K562 (cell line): ENCODE results near the gene KIT. TPM values are rescaled to one million over a fixed set of nuclear protein-coding genes. Genes with fewer than 3 reads are reported as not detected.

Source experiments
- ATAC-seq: fragments of 200-7000 bp; cut with Tn5 transposase; 3 replicates; pipeline ENCODE4 v1.9.1; 2020; ENCODE audit warnings: moderate library complexity
- BruUV-seq: library from RNA; stranded (reverse); fragments of 400-500 nt; replicated peaks from 2 replicates; lab custom pipeline; 2021; lab: Mats Ljungman, UMichigan
- CTCF ChIA-PET: fragments of 300-600 bp; formaldehyde crosslinking; extraction: SDS; loops from one replicate; lab custom pipeline; 2021; ENCODE audit warnings: low intra/inter-chr PET ratio; lab: Yijun Ruan, JAX
- POLR2A ChIA-PET: fragments of 300-600, 350-650 bp; sonication (Branson Sonifier 250); formaldehyde crosslinking; extraction: SDS; loops from one replicate; lab custom pipeline; 2021; ENCODE audit warnings: antibody characterized with exemption, inconsistent platforms; lab: Yijun Ruan, JAX
- DNase-seq, 4 experiments: peaks; one replicate each; pipeline versions ENCODE4 v3.0.0 to v3.0.0-alpha.2; 2011 to 2018; ENCODE audit warnings: low spot score in 3 of 4, mixed read lengths in 3 of 4; ENCODE audit errors: extremely low read depth in 1 of 4
- FAIRE-seq: peaks from 2 replicates; lab custom pipeline; 2011; peaks lifted over from hg19 to GRCh38; lab: Jason Lieb, UNC
- H2AFZ ChIP-seq: 2 replicates; pipeline ENCODE4 v1.6.0; 2011; ENCODE audit warnings: low read depth, low read length, control low read depth, inconsistent platforms
- H3K27ac ChIP-seq: fragments of 200-600 bp; 3 replicates; pipeline ENCODE4 v1.8.0; 2011; ENCODE audit warnings: low read depth, mild to moderate bottlenecking, control low read depth, inconsistent platforms, low read length, moderate library complexity, mixed read lengths; ENCODE audit errors: extremely low read depth
- H3K27me3 ChIP-seq, 2 experiments: fragments of 300-600 bp in 1 of 2; 2 replicates in 1 of 2; 3 replicates in 1 of 2; pipeline versions ENCODE4 v1.6.0 to v1.8.0; 2011; ENCODE audit warnings: inconsistent platforms in 2 of 2, low read length in 2 of 2, mild to moderate bottlenecking in 1 of 2, mixed read lengths in 1 of 2, moderate library complexity in 1 of 2; ENCODE audit not compliant: control insufficient read depth in 2 of 2, insufficient read depth in 2 of 2
- H3K36me3 ChIP-seq: fragments of 300-600 bp; 3 replicates; pipeline ENCODE4 v1.8.0; 2011; ENCODE audit warnings: mild to moderate bottlenecking, low read length, inconsistent platforms; ENCODE audit not compliant: control insufficient read depth, insufficient read depth
- H3K4me1 ChIP-seq, 2 experiments: fragments of 200-600 bp in 1 of 2; replicated peaks in 1 of 2; 2 replicates in 1 of 2; 3 replicates in 1 of 2; pipeline versions ENCODE4 v1.5.1 to v1.8.0; 2011; ENCODE audit warnings: inconsistent platforms in 2 of 2, low read length in 2 of 2, mild to moderate bottlenecking in 1 of 2, mixed read lengths in 1 of 2, moderate library complexity in 1 of 2; ENCODE audit not compliant: control insufficient read depth in 2 of 2, insufficient read depth in 2 of 2
- H3K4me2 ChIP-seq: 2 replicates; pipeline ENCODE4 v1.6.1; 2011; ENCODE audit warnings: low read length, control low read depth, inconsistent platforms, mixed read lengths; ENCODE audit not compliant: insufficient read depth
- H3K4me3 ChIP-seq: fragments of 200-600 bp; sonication (generic), shearing (Covaris generic); 2 replicates; pipeline ENCODE4 v1.5.1; 2016; ENCODE audit warnings: control low read depth, inconsistent platforms
- H3K79me2 ChIP-seq: fragments of 200-600 bp; 3 replicates; pipeline ENCODE4 v1.8.0; 2011; ENCODE audit warnings: low read length, inconsistent platforms; ENCODE audit not compliant: control insufficient read depth, insufficient read depth
- H3K9ac ChIP-seq, 2 experiments: 2 replicates each; pipeline versions ENCODE4 v1.6.0 to v1.6.1; 2011; ENCODE audit warnings: low read depth in 2 of 2, low read length in 2 of 2, control low read depth in 1 of 2, inconsistent platforms in 1 of 2, mild to moderate bottlenecking in 1 of 2, mixed read lengths in 1 of 2; ENCODE audit not compliant: insufficient read depth in 1 of 2
- H3K9me1 ChIP-seq: one replicate; pipeline ENCODE4 v1.6.0; 2011; ENCODE audit warnings: inconsistent platforms, mild to moderate bottlenecking, low read length, moderate library complexity; ENCODE audit not compliant: control insufficient read depth, insufficient read depth
- H3K9me3 ChIP-seq: replicated peaks from 2 replicates; pipeline ENCODE4 v1.5.1; 2011; ENCODE audit warnings: low read depth, low read length, inconsistent platforms; ENCODE audit not compliant: control insufficient read depth, insufficient read depth
- H4K20me1 ChIP-seq: replicated peaks from 2 replicates; pipeline ENCODE4 v1.6.1; 2011; ENCODE audit warnings: low read length, inconsistent platforms, mixed read lengths; ENCODE audit not compliant: control insufficient read depth, insufficient read depth
- CEBPB ChIP-seq: fragments of 450-650 bp; IDR thresholded peaks from 2 replicates; pipeline ENCODE4 v1.6.1; 2016; ENCODE audit warnings: missing genetic modification characterization, missing compliant biosample characterization
- CEBPG ChIP-seq, 3 experiments: fragments of 200-800 bp in 1 of 3; sonication (Bioruptor generic) in 1 of 3; sonication (generic) in 1 of 3; formaldehyde crosslinking in 1 of 3; IDR thresholded peaks in 2 of 3; conservative IDR thresholded peaks in 1 of 3; 2 replicates each; pipeline versions ENCODE4 v1.6.1 to v1.8.0; 2016 to 2022; ENCODE audit warnings: missing compliant biosample characterization in 2 of 3, missing genetic modification characterization in 2 of 3, mild to moderate bottlenecking in 1 of 3, missing genetic modification reagents in 1 of 3
- ERF ChIP-seq: fragments of 450-650 bp; formaldehyde crosslinking; IDR thresholded peaks from 2 replicates; pipeline ENCODE4 v1.4.0; 2020; ENCODE audit warnings: mild to moderate bottlenecking, mixed read lengths
- ETV6 ChIP-seq, 3 experiments: fragments of 150-350 bp in 1 of 3; sonication (generic) in 1 of 3; formaldehyde crosslinking in 1 of 3; IDR thresholded peaks; 2 replicates each; pipeline versions ENCODE4 v1.6.1 to v1.8.0; 2014 to 2022; ENCODE audit warnings: borderline replicate concordance in 2 of 3, low read depth in 2 of 3, antibody characterized with exemption in 1 of 3, low read length in 1 of 3, mild to moderate bottlenecking in 1 of 3, missing genetic modification reagents in 1 of 3
- MYC ChIP-seq, 2 experiments: fragments of 250-450 bp in 1 of 2; sonication (Bioruptor Pico) in 1 of 2; IDR thresholded peaks; 2 replicates each; pipeline versions ENCODE4 v1.5.1 to v1.6.1; 2012 to 2021; ENCODE audit warnings: low read depth in 2 of 2, borderline replicate concordance in 1 of 2, improper control_type of control experiment in 1 of 2, low read length in 1 of 2, mild to moderate bottlenecking in 1 of 2, moderate library complexity in 1 of 2
- NR3C1 ChIP-seq: sonication (generic); formaldehyde crosslinking; IDR thresholded peaks from 2 replicates; pipeline ENCODE4 v1.8.1; 2022; ENCODE audit warnings: missing genetic modification reagents
- NRF1 ChIP-seq, 2 experiments: fragments of 450-650 bp; IDR thresholded peaks in 1 of 2; conservative IDR thresholded peaks in 1 of 2; 2 replicates each; pipeline ENCODE4 v1.6.1; 2014; ENCODE audit warnings: mild to moderate bottlenecking in 2 of 2
- PHB ChIP-seq: fragments of 250-450 bp; sonication (Bioruptor Pico); IDR thresholded peaks from 2 replicates; pipeline ENCODE4 v1.5.0; 2021
- STAG1 ChIP-seq: sonication (generic); formaldehyde crosslinking; IDR thresholded peaks from 2 replicates; pipeline ENCODE4 v1.5.0; 2020; ENCODE audit warnings: missing genetic modification reagents, borderline replicate concordance
- STAT5B ChIP-seq: fragments of 250-450 bp; sonication (Bioruptor Pico); IDR thresholded peaks from 2 replicates; pipeline ENCODE4 v1.8.0; 2021; ENCODE audit warnings: mild to moderate bottlenecking, inconsistent platforms
- ZKSCAN8 ChIP-seq: fragments of 200-800 bp; sonication (Bioruptor generic); IDR thresholded peaks from 2 replicates; pipeline ENCODE4 v1.6.1; 2016; ENCODE audit warnings: missing genetic modification characterization, missing compliant biosample characterization
- ZNF354B ChIP-seq: fragments of 250-450 bp; sonication (Bioruptor Pico); IDR thresholded peaks from 2 replicates; pipeline ENCODE4 v1.4.0; 2020
- WGBS: fragments of 100-300 bp; shearing (Covaris generic); methylation state at CpG from one replicate; pipeline ENCODE4 v1.1.6; 2016; ENCODE audit warnings: low coverage, mixed read lengths; ENCODE audit not compliant: insufficient coverage; ENCODE audit errors: missing lambda C conversion rate; 5-methylcytosine and 5-hydroxymethylcytosine counted together
- in situ Hi-C: fragments of 300-500 bp; cut with MboI; formaldehyde crosslinking; loops from 4 replicates; pipeline ENCODE4 v1.15.0; 2018; ENCODE audit warnings: inconsistent platforms, mixed read lengths
- intact Hi-C: fragments of 100-400 bp; cut with micrococcal nuclease; formaldehyde crosslinking; loops from 2 replicates; pipeline ENCODE4 v1.14.2; 2022
- polyA plus RNA-seq, 8 experiments: library from polyadenylated mRNA; depleted of rRNA in 4 of 8; stranded (reverse) in 5 of 8; unstranded in 3 of 8; fragments of >200 nt; fragmentation: Nextera tagmentation in 2 of 8; fragmentation: Illumina TruSeq in 1 of 8; extraction: Ambion mirVana in 2 of 8; extraction: Trizol in 1 of 8; gene quantifications; 2 replicates each; pipeline versions ENCODE4 v1.2.1 to v1.2.3, GENCODE V29; 2011 to 2014; ENCODE audit warnings: inconsistent platforms in 1 of 8, missing spikeins in 1 of 8
- total RNA-seq, 7 experiments: library from RNA; depleted of rRNA in 6 of 7; stranded (reverse); fragments of >200 nt in 6 of 7; fragmentation: Illumina TruSeq in 2 of 7; extraction: Trizol in 2 of 7; gene quantifications; 2 replicates each; pipeline versions ENCODE4 v1.2.1 to v1.2.3, GENCODE V29; 2011 to 2021; ENCODE audit warnings: low replicate concordance in 1 of 7
- TF ChIP-seq, protein P1 (sequence below): fragments of 450-650 bp; IDR thresholded peaks from 2 replicates; pipeline ENCODE4 v1.6.1; 2016; ENCODE audit warnings: missing biosample characterization, missing genetic modification characterization
- TF ChIP-seq, protein P2 (sequence below): fragments of 450-650 bp; IDR thresholded peaks from 2 replicates; pipeline ENCODE4 v1.7.0; 2016; ENCODE audit warnings: borderline replicate concordance

KIT gene
- total and polyA plus RNA-seq, 9 of the 15 experiments (the other 6 are each of a cell fraction or from before 2014, with no cell fraction given): 0.27 to 5.6 (median 0.57) TPM

DNA sequence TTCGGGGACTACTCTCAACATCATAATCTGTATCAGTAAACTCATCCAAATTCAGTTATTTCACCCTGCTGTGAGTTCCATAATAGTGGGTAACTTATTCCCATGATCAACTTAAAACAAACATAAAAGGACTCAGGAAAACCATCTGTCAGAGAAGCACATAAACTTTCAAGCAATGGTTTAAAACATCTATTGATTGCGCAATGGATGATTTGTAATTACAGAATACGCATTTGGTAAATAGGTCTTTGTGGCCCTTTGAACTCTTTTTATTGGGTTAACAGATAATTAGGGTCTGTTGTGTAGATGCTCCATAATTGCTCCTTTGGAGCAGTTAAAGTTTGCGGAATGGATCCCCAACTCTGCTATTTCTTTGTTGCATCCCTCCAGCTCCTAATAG lies 115.3 kb downstream of the KIT start:
- no peaks in the 10 kb centered on the region for H3K36me3 ChIP-seq
- 1% methylated on average over 4 of the region's 4 CpGs for WGBS
- CTCF ChIA-PET: no interaction called here

More for the DNA sequence above, 115.3 kb downstream of the KIT start:
- Histone ChIP-seq H4K20me1 (no peaks in the 10 kb centered on the region), H3K27me3 (peaks cover 2 to 5% of the 10 kb centered on the region in 2 experiments; a peak in 4 of 5 replicates), H3K79me2 (no peaks in the 10 kb centered on the region), H3K27ac (no peak overlapping the region), H3K9me1 (no peaks in the 10 kb centered on the region), H3K9me3 (no peaks in the 10 kb centered on the region), H3K9ac (no peak overlapping the region), H3K4me2 (no peak overlapping the region), H3K4me1 (no peaks in the 10 kb centered on the region), H2AFZ (no peak overlapping the region), H3K4me3 (no peak overlapping the region)
- in situ Hi-C loops: no loop called here
- TF ChIP-seq ETV6 (IDR thresholded peaks at IDR 0.05; ENCODE audit: borderline replicate concordance in 1 of 2, low read depth in 2 of 2, low read length in 1 of 2) (no peak), ETV6 (CRISPR knock-in tag; IDR thresholded peaks at IDR 0.05; ENCODE audit: borderline replicate concordance) (no peak), ZNF354B (CRISPR knock-in tag) (no peak), NRF1 (conservative IDR thresholded peaks at IDR 0.05 in 1 of 2, IDR thresholded peaks at IDR 0.05 in 1 of 2) (no peak), NR3C1 (CRISPR knock-in tag) (no peak), ERF (CRISPR knock-in tag) (no peak), PHB (CRISPR knock-in tag) (no peak), STAG1 (no peak), CEBPB (tag) (peak; percentile 93), ZKSCAN8 (CRISPR knock-in tag) (no peak), STAT5B (CRISPR knock-in tag) (no peak), MYC (IDR thresholded peaks at IDR 0.05; ENCODE audit: low read depth, low read length) (no peak), MYC (CRISPR knock-in tag; IDR thresholded peaks at IDR 0.05; ENCODE audit: borderline replicate concordance, low read depth) (no peak), CEBPG (CRISPR knock-in tag; IDR thresholded peaks at IDR 0.05) (no peak), CEBPG (tag; conservative IDR thresholded peaks at IDR 0.05 in 1 of 2, IDR thresholded peaks at IDR 0.05 in 1 of 2) (peak; percentile 62 to 97; a peak in 3 of 4 replicates)
- TF ChIP-seq, protein P1, sequence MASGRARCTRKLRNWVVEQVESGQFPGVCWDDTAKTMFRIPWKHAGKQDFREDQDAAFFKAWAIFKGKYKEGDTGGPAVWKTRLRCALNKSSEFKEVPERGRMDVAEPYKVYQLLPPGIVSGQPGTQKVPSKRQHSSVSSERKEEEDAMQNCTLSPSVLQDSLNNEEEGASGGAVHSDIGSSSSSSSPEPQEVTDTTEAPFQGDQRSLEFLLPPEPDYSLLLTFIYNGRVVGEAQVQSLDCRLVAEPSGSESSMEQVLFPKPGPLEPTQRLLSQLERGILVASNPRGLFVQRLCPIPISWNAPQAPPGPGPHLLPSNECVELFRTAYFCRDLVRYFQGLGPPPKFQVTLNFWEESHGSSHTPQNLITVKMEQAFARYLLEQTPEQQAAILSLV: 0 out of 2 replicates have a peak, but pooled peaks have one; percentile 20
- TF ChIP-seq, protein P2, sequence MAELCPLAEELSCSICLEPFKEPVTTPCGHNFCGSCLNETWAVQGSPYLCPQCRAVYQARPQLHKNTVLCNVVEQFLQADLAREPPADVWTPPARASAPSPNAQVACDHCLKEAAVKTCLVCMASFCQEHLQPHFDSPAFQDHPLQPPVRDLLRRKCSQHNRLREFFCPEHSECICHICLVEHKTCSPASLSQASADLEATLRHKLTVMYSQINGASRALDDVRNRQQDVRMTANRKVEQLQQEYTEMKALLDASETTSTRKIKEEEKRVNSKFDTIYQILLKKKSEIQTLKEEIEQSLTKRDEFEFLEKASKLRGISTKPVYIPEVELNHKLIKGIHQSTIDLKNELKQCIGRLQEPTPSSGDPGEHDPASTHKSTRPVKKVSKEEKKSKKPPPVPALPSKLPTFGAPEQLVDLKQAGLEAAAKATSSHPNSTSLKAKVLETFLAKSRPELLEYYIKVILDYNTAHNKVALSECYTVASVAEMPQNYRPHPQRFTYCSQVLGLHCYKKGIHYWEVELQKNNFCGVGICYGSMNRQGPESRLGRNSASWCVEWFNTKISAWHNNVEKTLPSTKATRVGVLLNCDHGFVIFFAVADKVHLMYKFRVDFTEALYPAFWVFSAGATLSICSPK: no peak
- BruUV-seq: no TSS peak
- FAIRE-seq (no peak), DNase-seq (no peak), ATAC-seq (no peak)
- intact Hi-C loops: no loop called here
- POLR2A ChIA-PET: no interaction called here
